OCI-LY3 (cell line): ENCODE results near the gene MUS81.

Experiments
- EZH2phosphoT487 ChIP-seq: fragments of 200-600 bp; shearing (Covaris generic); IDR thresholded peaks from 2 replicates; pipeline ENCODE4 v1.6.1; 2018; ENCODE audit warnings: antibody characterized with exemption, mixed run types, low read depth
- TF ChIP-seq, protein P1 (sequence below): fragments of 200-600, 300-600 bp; sonication (generic); IDR thresholded peaks from 2 replicates; pipeline ENCODE4 v1.5.1; 2014; ENCODE audit warnings: antibody characterized with exemption, low read length, low read depth

DNA sequence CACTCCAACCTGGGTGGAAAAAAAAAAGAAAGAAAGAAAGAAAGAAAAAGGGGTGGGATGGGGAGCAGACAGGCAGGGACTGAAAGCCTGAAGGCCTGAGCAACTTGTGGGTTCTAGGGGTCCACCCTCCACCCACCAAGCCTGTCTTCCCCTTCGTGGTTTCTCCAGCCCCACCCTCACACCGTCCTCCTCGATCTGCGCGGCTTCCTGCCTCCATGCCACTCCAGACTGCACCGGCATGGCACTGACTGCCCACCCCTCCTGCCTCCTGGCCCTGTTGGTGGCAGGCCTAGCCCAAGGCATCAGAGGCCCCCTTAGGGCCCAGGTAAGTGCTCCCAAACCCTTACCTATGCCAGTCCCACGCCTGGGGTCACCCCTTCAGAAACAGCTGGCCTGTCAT is 19.4 kb downstream of the MUS81 start, which contains the start of gene CTSW:
- TF ChIP-seq EZH2phosphoT487 = no peak
- TF ChIP-seq, protein P1, sequence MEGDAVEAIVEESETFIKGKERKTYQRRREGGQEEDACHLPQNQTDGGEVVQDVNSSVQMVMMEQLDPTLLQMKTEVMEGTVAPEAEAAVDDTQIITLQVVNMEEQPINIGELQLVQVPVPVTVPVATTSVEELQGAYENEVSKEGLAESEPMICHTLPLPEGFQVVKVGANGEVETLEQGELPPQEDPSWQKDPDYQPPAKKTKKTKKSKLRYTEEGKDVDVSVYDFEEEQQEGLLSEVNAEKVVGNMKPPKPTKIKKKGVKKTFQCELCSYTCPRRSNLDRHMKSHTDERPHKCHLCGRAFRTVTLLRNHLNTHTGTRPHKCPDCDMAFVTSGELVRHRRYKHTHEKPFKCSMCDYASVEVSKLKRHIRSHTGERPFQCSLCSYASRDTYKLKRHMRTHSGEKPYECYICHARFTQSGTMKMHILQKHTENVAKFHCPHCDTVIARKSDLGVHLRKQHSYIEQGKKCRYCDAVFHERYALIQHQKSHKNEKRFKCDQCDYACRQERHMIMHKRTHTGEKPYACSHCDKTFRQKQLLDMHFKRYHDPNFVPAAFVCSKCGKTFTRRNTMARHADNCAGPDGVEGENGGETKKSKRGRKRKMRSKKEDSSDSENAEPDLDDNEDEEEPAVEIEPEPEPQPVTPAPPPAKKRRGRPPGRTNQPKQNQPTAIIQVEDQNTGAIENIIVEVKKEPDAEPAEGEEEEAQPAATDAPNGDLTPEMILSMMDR = no peak
